DMS 273 treated with DMSO at 0.1 percent for 48 hours (cell line): Measurements from ENCODE around the gene PCDH9.

ENCODE experiments used
- DNase-seq: peaks from one replicate; lab custom pipeline; 2025; lab: John Stamatoyannopoulos, UW

Gene PCDH9

GRCh38 chr13:67036699-67037457, 193.3 kb downstream of the PCDH9 start:
- DNase-seq, result no peak

- DNase-seq, result no peak
These were observed 197.0 kb downstream of the PCDH9 start for GRCh38 chr13:67033170-67033569.

- peak; percentile 3 for DNase-seq
These were observed 206.8 kb downstream of the PCDH9 start for GRCh38 chr13:67023130-67023876.

- DNase-seq, result no peak
These were observed 211.4 kb downstream of the PCDH9 start for GRCh38 chr13:67018775-67019174.

- DNase-seq, result no peak
These were observed 212.9 kb downstream of the PCDH9 start for GRCh38 chr13:67017276-67017675.

GRCh38 chr13:67015976-67016600, 214.0 kb downstream of the PCDH9 start:
- no peak for DNase-seq

GRCh38 chr13:67014399-67014798, 215.7 kb downstream of the PCDH9 start:
- no peak for DNase-seq

GRCh38 chr13:67013709-67014108, 216.4 kb downstream of the PCDH9 start:
- no peak for DNase-seq

GRCh38 chr13:67008075-67008668, 222.0 kb downstream of the PCDH9 start:
- DNase-seq, result no peak

GRCh38 chr13:67004511-67004910, 225.6 kb downstream of the PCDH9 start:
- no peak for DNase-seq

GRCh38 chr13:67003743-67004142, 226.4 kb downstream of the PCDH9 start:
- no peak for DNase-seq

GRCh38 chr13:67001363-67001762, 228.8 kb downstream of the PCDH9 start:
- DNase-seq, result no peak

- no peak for DNase-seq
These were observed 233.6 kb downstream of the PCDH9 start for GRCh38 chr13:66996503-66996902.

GRCh38 chr13:66995203-66995611, 234.9 kb downstream of the PCDH9 start:
- DNase-seq, result no peak

- DNase-seq, result no peak
These were observed 235.5 kb downstream of the PCDH9 start for GRCh38 chr13:66994517-66995202.

GRCh38 chr13:66994097-66994496, 236.0 kb downstream of the PCDH9 start:
- no peak for DNase-seq

GRCh38 chr13:66992719-66993118, 237.4 kb downstream of the PCDH9 start:
- DNase-seq, result no peak

- no peak for DNase-seq
These were observed 238.0 kb downstream of the PCDH9 start for GRCh38 chr13:66992183-66992582.

GRCh38 chr13:66984241-66984640, 245.9 kb downstream of the PCDH9 start:
- no peak for DNase-seq

- DNase-seq, result no peak
These were observed 248.2 kb downstream of the PCDH9 start for GRCh38 chr13:66981912-66982311.

GRCh38 chr13:66977161-66977560, 253.0 kb downstream of the PCDH9 start:
- DNase-seq, result peak; percentile 23

- DNase-seq, result no peak
These were observed 255.2 kb downstream of the PCDH9 start for GRCh38 chr13:66974889-66975288.
